Measurements from ENCODE around the gene GNAO1. TPM values are rescaled to one million over a fixed set of nuclear protein-coding genes. Genes with fewer than 3 reads are reported as not detected.
"Not testable (repeated sequence)": the region's sequence is repeated elsewhere in the genome, so short reads cannot be mapped to it uniquely, and the experiment has no call there.

Gene GNAO1
- total RNA-seq, 1 donor from 2014 or later: 250 TPM

DNA sequence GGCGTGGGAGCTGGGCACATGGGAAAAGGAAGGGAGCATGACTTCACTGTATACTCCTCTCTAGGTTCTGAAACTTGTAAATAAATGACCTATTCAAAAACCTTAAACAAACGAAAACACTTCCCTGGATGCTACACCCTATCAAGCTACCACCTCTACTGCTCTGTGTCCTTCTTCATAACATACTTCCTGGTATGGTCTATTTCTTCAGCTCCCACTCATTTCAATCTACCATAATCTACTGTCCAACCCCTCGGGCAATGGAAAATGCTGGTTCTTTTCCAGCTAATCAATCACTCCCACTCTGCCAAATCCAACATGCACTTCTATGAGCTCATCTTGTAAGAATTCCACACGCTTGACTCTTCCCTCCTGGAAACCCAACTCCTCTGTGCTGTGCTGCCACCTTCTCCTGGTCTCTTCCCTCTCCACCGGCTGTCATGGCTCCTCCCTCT, 191.6 kb downstream of the GNAO1 start:
- H3K4me3 Mint-ChIP-seq (ENCODE audit: unreplicated experiment): no peak overlapping the region
- TF ChIP-seq, protein P1, sequence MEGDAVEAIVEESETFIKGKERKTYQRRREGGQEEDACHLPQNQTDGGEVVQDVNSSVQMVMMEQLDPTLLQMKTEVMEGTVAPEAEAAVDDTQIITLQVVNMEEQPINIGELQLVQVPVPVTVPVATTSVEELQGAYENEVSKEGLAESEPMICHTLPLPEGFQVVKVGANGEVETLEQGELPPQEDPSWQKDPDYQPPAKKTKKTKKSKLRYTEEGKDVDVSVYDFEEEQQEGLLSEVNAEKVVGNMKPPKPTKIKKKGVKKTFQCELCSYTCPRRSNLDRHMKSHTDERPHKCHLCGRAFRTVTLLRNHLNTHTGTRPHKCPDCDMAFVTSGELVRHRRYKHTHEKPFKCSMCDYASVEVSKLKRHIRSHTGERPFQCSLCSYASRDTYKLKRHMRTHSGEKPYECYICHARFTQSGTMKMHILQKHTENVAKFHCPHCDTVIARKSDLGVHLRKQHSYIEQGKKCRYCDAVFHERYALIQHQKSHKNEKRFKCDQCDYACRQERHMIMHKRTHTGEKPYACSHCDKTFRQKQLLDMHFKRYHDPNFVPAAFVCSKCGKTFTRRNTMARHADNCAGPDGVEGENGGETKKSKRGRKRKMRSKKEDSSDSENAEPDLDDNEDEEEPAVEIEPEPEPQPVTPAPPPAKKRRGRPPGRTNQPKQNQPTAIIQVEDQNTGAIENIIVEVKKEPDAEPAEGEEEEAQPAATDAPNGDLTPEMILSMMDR (IDR thresholded peaks at IDR 0.05; ENCODE audit: partially characterized antibody, unreplicated experiment): no peak

DNA sequence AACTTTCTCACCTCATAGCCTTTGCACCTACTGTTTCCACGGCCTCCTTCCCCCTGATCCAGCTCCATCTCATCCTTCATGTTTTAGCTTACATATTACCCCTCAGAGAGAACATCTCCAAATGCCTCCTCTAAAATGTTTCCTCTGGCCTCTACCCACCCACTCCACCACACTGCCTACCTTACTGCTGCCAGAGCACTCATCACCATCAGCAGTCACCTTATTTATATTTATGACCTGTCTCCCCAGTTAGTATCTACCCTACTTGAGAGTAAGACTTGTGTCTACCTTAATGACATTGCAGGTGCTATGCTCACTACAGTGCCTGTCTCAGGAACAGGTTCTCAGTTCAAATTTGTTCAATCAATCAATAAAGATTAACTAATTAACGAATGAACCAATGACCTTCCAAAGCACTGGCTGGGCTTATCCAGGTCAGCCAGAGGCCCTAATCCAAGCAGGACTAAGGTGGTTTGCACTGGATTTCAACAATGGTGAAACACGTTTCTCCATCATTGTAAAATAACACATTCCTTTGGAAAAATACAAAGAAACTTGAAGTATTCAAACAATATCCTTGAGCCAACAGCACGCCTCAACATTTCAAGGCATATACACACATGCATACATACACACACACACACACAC, 192.9 kb downstream of the GNAO1 start:
- no peak for DNase-seq
- no peaks in the 10 kb centered on the region for H3K4me1 Mint-ChIP-seq (ENCODE audit: low read depth, unreplicated experiment)
- no peaks in the 10 kb centered on the region for H3K27me3 Mint-ChIP-seq (ENCODE audit: unreplicated experiment)
- TF ChIP-seq, protein P1 (IDR thresholded peaks at IDR 0.05; ENCODE audit: partially characterized antibody, unreplicated experiment): no peak
- peaks cover 51% of the 10 kb centered on the region for H3K36me3 Mint-ChIP-seq (ENCODE audit: unreplicated experiment)
- H3K9me3 Mint-ChIP-seq (ENCODE audit: unreplicated experiment): peaks cover 9% of the 10 kb centered on the region
- no peak overlapping the region for H3K4me3 Mint-ChIP-seq (ENCODE audit: unreplicated experiment)
- H3K27ac Mint-ChIP-seq (ENCODE audit: unreplicated experiment): no peak overlapping the region

More for the DNA sequence above, 191.6 kb downstream of the GNAO1 start:
- peaks cover 9% of the 10 kb centered on the region for H3K9me3 Mint-ChIP-seq (ENCODE audit: unreplicated experiment)
- H3K27me3 Mint-ChIP-seq (ENCODE audit: unreplicated experiment): no peaks in the 10 kb centered on the region
- DNase-seq: no peak
- H3K36me3 Mint-ChIP-seq (ENCODE audit: unreplicated experiment): peaks cover 63% of the 10 kb centered on the region
- no peak overlapping the region for H3K27ac Mint-ChIP-seq (ENCODE audit: unreplicated experiment)
- no peaks in the 10 kb centered on the region for H3K4me1 Mint-ChIP-seq (ENCODE audit: low read depth, unreplicated experiment)

- DNase-seq: no peak
- TF ChIP-seq, protein P1 (IDR thresholded peaks at IDR 0.05; ENCODE audit: partially characterized antibody, unreplicated experiment): no peak
- Mint-ChIP-seq H3K4me3 (ENCODE audit: unreplicated experiment) (no peak overlapping the region), H3K27me3 (ENCODE audit: unreplicated experiment) (peaks cover 2% of the 10 kb centered on the region), H3K27ac (ENCODE audit: unreplicated experiment) (no peak overlapping the region), H3K9me3 (ENCODE audit: unreplicated experiment) (peaks cover 4% of the 10 kb centered on the region), H3K36me3 (ENCODE audit: unreplicated experiment) (peaks cover 42% of the 10 kb centered on the region), H3K4me1 (ENCODE audit: low read depth, unreplicated experiment) (no peaks in the 10 kb centered on the region)
These were observed 196.1 kb downstream of the GNAO1 start for GRCh38 chr16:56387396-56387795.

DNA sequence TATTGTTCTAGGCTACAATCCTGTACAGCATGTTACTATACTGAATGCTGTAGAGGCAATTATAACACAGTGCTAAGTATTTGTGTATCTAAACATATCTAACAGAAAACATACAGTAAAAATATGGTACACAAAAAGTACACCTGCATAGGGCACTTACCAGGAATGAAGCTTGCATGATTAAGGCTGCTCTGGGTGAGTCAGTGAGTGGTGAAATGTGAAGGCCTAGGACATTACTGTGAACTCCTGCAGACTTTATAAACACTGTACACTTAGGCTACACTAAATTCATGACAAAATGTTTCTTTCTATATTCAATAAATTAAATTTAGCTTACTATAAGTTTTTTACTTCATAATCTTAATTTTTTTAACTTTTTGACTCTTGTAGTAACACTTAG, 196.9 kb downstream of the GNAO1 start:
- no peak overlapping the region for H3K27ac Mint-ChIP-seq (ENCODE audit: unreplicated experiment)

GRCh38 chr16:56389554-56389953, 198.3 kb downstream of the GNAO1 start:
- TF ChIP-seq, protein P1 (IDR thresholded peaks at IDR 0.05; ENCODE audit: partially characterized antibody, unreplicated experiment): no peak
- no peak for DNase-seq
- H3K36me3 Mint-ChIP-seq (ENCODE audit: unreplicated experiment): peaks cover 34% of the 10 kb centered on the region

More for the DNA sequence above, 196.9 kb downstream of the GNAO1 start:
- Mint-ChIP-seq H3K36me3 (ENCODE audit: unreplicated experiment) (peaks cover 41% of the 10 kb centered on the region), H3K9me3 (ENCODE audit: unreplicated experiment) (peaks cover under 1% of the 10 kb centered on the region), H3K4me1 (ENCODE audit: low read depth, unreplicated experiment) (no peaks in the 10 kb centered on the region), H3K27me3 (ENCODE audit: unreplicated experiment) (peaks cover 2% of the 10 kb centered on the region), H3K4me3 (ENCODE audit: unreplicated experiment) (no peak overlapping the region)
- DNase-seq: no peak
- TF ChIP-seq, protein P1 (IDR thresholded peaks at IDR 0.05; ENCODE audit: partially characterized antibody, unreplicated experiment): no peak

GRCh38 chr16:56396724-56397123, 205.4 kb downstream of the GNAO1 start:
- not testable (repeated sequence) for H3K27ac Mint-ChIP-seq (ENCODE audit: unreplicated experiment); H3K9me3 Mint-ChIP-seq (ENCODE audit: unreplicated experiment); H3K4me3 Mint-ChIP-seq (ENCODE audit: unreplicated experiment); H3K4me1 Mint-ChIP-seq (ENCODE audit: low read depth, unreplicated experiment); DNase-seq; H3K27me3 Mint-ChIP-seq (ENCODE audit: unreplicated experiment)
- peaks cover 20% of the 10 kb centered on the region for H3K36me3 Mint-ChIP-seq (ENCODE audit: unreplicated experiment)

More at GRCh38 chr16:56389554-56389953, 198.3 kb downstream of the GNAO1 start:
- H3K27ac Mint-ChIP-seq (ENCODE audit: unreplicated experiment): no peak overlapping the region
- no peaks in the 10 kb centered on the region for H3K4me1 Mint-ChIP-seq (ENCODE audit: low read depth, unreplicated experiment)
- H3K27me3 Mint-ChIP-seq (ENCODE audit: unreplicated experiment): peaks cover 5% of the 10 kb centered on the region
- no peak overlapping the region for H3K4me3 Mint-ChIP-seq (ENCODE audit: unreplicated experiment)
- H3K9me3 Mint-ChIP-seq (ENCODE audit: unreplicated experiment): no peaks in the 10 kb centered on the region
